ENCODE data around the gene BEND7. TPM values are rescaled to one million over a fixed set of nuclear protein-coding genes. Genes with fewer than 3 reads are reported as not detected.

Gene BEND7
- polyA plus RNA-seq, 1 donor from 2014 or later = not detected

DNA sequence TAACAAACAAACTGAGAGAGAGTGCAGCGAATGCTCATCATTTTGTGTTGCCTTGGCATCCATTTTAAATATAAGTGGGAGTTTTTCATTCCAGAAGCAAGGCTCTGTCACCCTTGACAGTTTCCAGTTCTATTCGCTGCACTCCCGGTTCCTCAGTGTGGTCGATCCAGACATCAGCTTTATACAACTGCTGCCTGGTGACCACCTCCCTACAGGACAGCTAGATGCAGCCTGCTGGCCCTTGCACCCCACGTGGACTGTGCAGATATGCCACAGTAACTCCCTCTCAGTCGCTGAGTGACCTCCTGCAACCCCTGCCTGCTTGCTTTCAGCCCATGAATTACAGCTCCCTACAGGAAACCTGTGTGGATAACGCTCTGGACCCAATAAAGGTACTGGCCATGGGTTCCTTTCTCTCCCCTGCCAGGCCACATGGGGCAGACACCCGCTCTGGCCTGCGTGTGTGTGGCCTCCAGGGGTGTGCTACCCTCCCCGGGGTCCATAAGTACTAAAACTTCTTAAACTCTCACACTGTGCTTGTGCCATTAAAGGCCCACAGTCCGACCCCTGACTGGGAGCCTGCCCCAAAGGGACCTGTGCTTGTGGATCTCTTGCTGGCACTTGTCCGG, 23.6 kb downstream of the BEND7 start:
- no peaks in the 10 kb centered on the region for H3K9me3 Mint-ChIP-seq
- peaks cover 9% of the 10 kb centered on the region for H3K27me3 Mint-ChIP-seq
- H3K4me1 Mint-ChIP-seq = no peaks in the 10 kb centered on the region
- H3K36me3 Mint-ChIP-seq = peaks cover 4% of the 10 kb centered on the region
- H3K4me3 Mint-ChIP-seq = no peak overlapping the region
- no peak overlapping the region for H3K27ac Mint-ChIP-seq

DNA sequence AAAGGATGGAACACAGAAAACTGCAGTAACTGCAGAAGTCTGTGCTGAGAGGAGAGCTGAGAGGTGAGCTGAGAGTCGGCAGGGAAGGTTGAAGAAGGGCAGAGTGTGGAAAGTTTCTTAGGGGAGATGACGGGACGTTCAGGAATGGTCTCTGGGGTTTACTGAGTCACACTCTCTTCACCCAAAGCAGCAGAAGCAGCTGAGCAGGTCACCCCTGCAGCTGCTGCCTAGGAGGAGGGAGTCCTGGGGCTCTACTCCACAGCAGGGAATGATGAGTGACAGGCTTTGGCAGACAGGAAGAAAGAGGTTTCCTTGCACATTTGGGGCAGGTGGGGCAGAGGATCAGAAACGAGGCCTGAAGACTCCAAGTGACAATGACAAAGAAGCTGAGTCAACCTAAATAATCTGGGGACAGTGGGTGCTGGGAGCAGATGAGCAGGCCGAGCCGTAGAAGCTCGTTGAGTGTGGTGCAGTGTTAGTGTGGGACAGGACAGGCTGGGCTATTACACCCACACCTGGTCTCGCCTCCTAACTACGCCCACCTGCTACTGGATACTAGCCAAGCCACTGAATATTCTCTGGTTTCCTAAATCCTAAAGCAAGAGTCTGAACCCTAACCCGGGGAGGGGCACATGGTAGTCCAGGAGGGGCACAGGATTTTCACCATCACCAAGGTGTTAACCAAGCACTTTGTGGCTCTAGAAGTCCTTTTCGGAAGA, 24.9 kb downstream of the BEND7 start:
- Mint-ChIP-seq H3K4me1 (no peaks in the 10 kb centered on the region), H3K27me3 (peaks cover 7% of the 10 kb centered on the region), H3K9me3 (no peaks in the 10 kb centered on the region), H3K27ac (no peak overlapping the region), H3K4me3 (no peak overlapping the region), H3K36me3 (peaks cover 4% of the 10 kb centered on the region)

DNA sequence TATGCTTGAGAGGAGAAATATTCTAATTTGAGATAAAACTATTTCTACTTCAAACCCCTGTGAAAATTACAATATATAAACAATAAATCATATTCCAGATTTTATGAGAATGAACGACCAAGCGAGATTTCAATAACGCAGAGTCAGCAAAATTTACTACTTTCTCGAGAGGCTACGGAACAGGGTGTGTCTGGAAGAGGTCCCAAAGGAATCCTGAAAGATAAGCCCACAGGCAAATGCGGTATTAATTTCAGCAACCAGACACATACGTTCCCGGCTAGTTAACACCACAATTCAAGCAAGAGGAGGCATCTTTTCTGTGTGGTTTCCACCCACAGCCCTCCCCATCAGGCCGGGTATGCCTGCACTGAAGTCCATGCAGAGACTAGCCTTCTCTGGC, 26.4 kb downstream of the BEND7 start:
- peaks cover 4% of the 10 kb centered on the region for H3K36me3 Mint-ChIP-seq
- H3K4me3 Mint-ChIP-seq = no peak overlapping the region
- no peaks in the 10 kb centered on the region for H3K9me3 Mint-ChIP-seq
- no peak overlapping the region for H3K27ac Mint-ChIP-seq
- H3K27me3 Mint-ChIP-seq = peaks cover 7% of the 10 kb centered on the region
- no peaks in the 10 kb centered on the region for H3K4me1 Mint-ChIP-seq

DNA sequence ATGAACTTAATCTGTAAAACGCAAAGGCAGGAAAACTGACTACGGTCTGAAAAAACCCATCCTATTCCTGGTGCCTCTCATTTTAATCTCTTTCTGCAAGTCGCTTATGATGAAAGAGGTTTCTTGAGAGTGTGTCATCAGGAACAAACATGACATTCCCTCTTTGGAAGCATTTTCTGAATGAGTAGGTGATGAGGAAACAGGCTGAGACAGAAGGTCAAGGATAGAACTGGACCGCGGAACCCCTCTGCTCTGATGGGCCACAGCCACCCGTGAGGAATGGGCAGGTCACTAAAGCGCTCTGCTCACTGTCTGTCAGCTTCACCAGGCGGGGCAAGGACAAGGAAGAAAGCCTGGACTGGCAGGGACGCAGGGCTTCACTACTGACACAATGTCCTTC, 28.6 kb downstream of the BEND7 start:
- H3K4me1 Mint-ChIP-seq = no peaks in the 10 kb centered on the region
- peak overlapping the region in 1 of 4 donors; percentile 58 for H3K4me3 Mint-ChIP-seq
- H3K9me3 Mint-ChIP-seq = no peaks in the 10 kb centered on the region
- peaks cover 3% of the 10 kb centered on the region for H3K27me3 Mint-ChIP-seq
- no peak overlapping the region for H3K27ac Mint-ChIP-seq
- H3K36me3 Mint-ChIP-seq = peaks cover 4% of the 10 kb centered on the region

DNA sequence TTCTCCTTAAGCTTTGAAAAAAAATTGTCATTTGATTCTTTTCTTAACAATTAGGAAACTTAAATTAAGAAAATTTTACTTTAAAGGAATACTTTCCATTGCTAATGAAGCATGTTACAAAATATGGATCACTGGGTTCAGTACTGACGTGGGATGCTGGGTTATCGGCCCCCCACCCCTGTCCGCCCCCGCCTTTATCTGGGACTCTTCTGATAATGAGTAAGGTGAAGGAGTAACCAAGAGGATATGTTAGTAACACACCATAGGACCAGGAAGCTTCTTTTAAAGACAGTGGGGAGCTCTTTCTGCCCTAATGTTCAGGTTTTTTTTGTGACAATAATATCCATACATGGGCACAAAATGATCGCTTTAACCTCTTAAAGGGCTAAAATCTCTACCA, 29.7 kb downstream of the BEND7 start:
- Mint-ChIP-seq H3K4me3 (no peak overlapping the region), H3K9me3 (no peaks in the 10 kb centered on the region), H3K27ac (no peak overlapping the region), H3K36me3 (peaks cover 4% of the 10 kb centered on the region), H3K4me1 (no peaks in the 10 kb centered on the region), H3K27me3 (peaks cover 3% of the 10 kb centered on the region)

DNA sequence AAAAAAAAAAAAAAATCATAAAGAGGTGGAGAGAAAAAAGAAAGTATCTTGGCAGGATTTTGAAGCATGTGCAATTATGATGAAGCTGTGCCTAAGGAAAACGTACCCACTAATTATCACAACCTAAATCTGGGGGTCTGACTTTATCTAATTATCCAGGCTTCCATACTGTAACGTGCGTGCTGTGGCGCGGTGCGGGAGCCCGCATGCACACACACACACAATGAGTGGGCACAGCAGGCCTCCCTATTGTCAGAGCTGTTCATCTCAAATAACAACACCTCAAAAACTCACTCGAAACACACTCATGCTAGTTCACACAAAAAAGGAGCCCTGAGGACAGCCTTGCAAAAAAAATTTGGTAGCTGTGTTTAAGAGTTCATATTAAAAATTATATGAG, 31.9 kb downstream of the BEND7 start:
- no peaks in the 10 kb centered on the region for H3K4me1 Mint-ChIP-seq
- H3K4me3 Mint-ChIP-seq = no peak overlapping the region
- no peaks in the 10 kb centered on the region for H3K9me3 Mint-ChIP-seq
- peaks cover 4% of the 10 kb centered on the region for H3K36me3 Mint-ChIP-seq
- no peak overlapping the region for H3K27ac Mint-ChIP-seq
- peaks cover 3% of the 10 kb centered on the region for H3K27me3 Mint-ChIP-seq

DNA sequence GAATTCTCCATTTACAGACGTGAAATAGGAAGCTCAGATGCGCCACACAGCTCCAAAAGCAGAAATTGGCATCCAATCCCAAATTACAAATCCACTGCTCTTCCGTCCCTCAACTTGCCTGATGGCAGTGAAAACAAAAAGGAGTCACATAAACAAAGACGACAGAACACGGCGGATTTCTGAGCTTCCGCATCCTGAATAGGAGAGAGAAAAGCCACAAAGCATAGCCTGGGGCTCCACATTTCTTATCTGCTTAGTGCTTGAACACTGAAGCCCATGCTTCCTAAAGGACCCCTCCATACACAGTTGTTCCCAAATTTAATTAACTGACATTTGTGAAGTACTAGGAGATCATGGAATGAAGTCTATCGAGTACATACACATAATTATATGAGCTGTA, 32.6 kb downstream of the BEND7 start:
- no peaks in the 10 kb centered on the region for H3K9me3 Mint-ChIP-seq
- peak overlapping the region in 1 of 3 donors; percentile 43 for H3K27ac Mint-ChIP-seq
- no peak overlapping the region for H3K4me3 Mint-ChIP-seq
- H3K36me3 Mint-ChIP-seq = peaks cover 4% of the 10 kb centered on the region
- peaks cover 3% of the 10 kb centered on the region for H3K27me3 Mint-ChIP-seq
- H3K4me1 Mint-ChIP-seq = no peaks in the 10 kb centered on the region

DNA sequence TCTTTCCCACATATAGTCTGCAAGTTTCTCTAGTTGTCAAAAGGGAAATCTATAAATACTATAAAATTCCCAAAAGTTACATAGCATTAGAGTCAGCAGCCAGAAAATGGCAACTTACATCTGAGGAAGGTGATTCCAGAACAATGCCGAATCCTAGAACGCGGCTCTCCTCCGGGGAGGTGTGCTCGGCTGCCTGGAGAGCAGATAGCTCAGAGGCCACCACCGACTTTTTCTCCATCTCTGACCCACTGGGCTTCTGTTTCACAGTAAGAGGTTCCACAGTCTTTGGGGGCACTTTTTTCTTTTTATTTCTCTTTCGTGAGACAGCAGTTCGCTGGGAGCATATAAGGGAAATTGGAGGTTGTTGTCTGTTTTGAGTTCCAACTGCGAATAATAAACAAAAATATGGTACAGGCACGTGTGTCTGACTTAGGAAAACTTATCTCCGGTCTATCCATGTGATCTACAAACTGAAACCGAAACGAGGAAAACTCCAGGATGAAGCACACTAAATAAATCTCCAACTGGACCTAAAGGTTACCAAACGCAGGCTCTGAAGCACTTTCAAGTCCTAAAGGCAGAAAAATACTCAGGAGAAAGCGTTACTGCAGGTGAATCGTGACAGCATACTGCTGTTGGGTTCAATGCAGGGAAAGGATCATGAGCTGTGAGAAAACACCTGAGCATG, 36.2 kb downstream of the BEND7 start:
- no peaks in the 10 kb centered on the region for H3K4me1 Mint-ChIP-seq
- H3K27me3 Mint-ChIP-seq = peaks cover 5% of the 10 kb centered on the region

DNA sequence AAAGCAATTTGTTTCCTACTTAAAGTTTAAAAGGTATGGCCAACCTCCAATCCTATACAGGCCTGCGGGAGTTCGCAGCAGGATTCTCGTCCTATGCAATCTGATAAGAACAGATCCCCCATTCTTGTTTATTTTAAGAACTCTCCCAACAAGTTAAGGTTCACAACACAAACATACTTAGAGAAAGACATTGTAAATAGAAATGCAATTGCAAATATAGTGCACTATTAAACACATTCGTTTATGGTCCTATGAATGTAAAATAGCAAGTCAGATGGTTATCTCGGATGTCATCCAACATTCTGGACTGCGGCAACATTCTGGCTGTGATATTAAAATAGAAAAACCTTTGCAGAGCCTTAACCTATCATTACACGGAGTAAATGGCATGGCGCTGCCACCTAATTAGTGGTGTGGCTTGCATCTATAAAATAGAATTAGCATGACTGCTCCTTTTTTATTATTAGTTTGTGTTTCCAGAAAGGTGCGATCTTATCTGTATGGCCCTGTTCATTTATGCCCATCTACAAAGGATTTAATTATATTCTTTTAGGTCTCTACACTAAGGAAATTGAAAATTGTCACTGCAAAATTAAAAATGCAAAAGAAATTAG, 37.0 kb downstream of the BEND7 start:
- Mint-ChIP-seq H3K4me3 (no peak overlapping the region), H3K27ac (no peak overlapping the region), H3K4me1 (no peaks in the 10 kb centered on the region), H3K27me3 (peaks cover 5% of the 10 kb centered on the region), H3K9me3 (no peaks in the 10 kb centered on the region), H3K36me3 (no peaks in the 10 kb centered on the region)

More for the DNA sequence above, 36.2 kb downstream of the BEND7 start:
- H3K27ac Mint-ChIP-seq = no peak overlapping the region
- H3K36me3 Mint-ChIP-seq = no peaks in the 10 kb centered on the region
- no peak overlapping the region for H3K4me3 Mint-ChIP-seq
- no peaks in the 10 kb centered on the region for H3K9me3 Mint-ChIP-seq

DNA sequence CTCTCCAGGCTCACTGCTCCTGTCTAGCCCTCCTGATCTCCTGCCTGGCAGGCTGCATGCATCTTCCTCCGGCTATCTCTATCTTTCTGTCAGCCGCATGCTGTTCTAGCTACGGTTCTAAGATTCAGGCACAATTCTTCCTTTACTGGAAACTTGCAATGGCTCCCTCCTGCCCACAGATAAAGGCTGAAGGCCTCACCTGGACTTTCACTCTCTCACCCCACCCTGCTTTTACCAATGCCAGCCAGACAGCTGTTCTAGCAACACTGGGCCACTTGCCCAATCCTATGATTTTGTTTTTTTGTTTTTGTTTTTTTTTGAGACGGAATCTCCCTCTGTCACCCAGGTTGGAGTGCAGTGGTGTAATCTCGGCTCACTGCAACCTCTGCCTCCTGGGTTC, 38.3 kb downstream of the BEND7 start:
- H3K9me3 Mint-ChIP-seq = no peaks in the 10 kb centered on the region
- no peak overlapping the region for H3K4me3 Mint-ChIP-seq
- H3K4me1 Mint-ChIP-seq = no peaks in the 10 kb centered on the region
- no peak overlapping the region for H3K27ac Mint-ChIP-seq
- no peaks in the 10 kb centered on the region for H3K36me3 Mint-ChIP-seq
- peaks cover 2% of the 10 kb centered on the region for H3K27me3 Mint-ChIP-seq

DNA sequence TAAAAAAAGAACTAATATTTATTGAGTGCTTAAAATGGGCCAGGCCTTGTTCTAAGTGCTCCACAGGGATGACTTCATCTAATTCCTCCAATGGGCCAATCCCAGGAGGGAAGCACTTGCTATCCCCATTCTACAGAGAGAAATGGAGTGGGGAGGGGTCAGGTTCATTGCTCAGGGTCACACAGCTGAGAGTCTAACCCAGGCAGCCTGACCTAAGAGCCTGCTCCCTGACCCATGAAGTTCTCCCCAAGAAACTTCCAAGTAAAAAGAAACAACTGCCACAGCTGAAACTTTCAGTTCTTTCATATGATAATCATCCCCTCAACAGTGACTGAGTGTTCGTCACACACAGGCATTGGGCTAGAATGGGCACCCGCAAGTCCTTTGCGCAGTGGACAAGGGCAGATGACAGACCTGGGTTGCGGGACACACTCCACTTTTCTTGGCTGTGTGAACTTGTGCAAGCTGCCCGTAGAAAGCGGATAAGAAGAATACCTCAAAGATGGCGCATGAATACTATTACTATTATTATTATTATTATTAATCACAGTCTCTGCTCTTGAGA, 39.7 kb downstream of the BEND7 start:
- Mint-ChIP-seq H3K27ac (no peak overlapping the region), H3K36me3 (no peaks in the 10 kb centered on the region), H3K9me3 (no peaks in the 10 kb centered on the region), H3K4me3 (no peak overlapping the region), H3K4me1 (peaks cover 4 to 5% (median 4%) of the 10 kb centered on the region in 3 donors), H3K27me3 (peaks cover 2% of the 10 kb centered on the region)

DNA sequence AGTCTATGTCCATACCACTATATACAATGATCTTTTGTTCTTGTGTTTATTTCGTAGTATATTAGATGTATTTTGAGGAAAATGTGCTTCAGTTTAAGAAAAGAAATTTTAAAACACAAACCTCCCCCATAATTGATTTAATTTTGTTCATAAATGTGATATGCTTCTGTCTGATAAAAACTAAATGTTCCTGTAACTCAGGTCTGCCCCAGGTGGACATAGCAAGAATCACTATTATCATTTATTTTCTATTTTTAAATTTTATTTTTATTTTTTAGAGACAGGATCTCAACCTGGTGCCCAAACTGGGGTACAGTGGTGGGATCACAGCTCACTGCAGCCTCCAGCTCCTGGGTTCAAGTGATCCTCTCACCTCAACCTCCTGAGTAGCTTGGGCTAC, 43.2 kb downstream of the BEND7 start:
- Mint-ChIP-seq H3K27me3 (peaks cover 7% of the 10 kb centered on the region), H3K9me3 (no peaks in the 10 kb centered on the region), H3K4me1 (peaks cover 16 to 21% (median 19%) of the 10 kb centered on the region in 3 donors), H3K27ac (no peak overlapping the region), H3K4me3 (no peak overlapping the region), H3K36me3 (no peaks in the 10 kb centered on the region)

DNA sequence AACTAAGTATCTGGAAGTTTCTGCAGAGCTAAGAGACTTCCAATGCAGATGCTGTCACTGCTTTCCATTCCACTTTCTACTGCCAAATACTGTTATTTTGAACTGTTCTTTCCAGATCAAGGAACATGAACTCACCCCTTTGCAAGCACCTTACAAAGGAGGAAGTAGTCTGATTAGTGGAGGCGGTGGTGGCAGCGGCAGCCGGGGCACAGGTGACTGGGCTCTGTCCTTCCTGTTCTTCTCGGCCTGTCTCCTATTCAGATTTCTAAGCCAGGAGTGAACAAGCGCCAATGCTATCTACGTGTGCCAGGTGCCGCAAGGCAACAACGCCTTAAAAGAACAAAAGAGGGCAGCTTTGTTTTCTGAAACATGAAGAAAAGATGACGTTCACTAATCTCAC, 44.9 kb downstream of the BEND7 start:
- Mint-ChIP-seq H3K4me1 (peaks cover 16 to 21% (median 19%) of the 10 kb centered on the region in 3 donors), H3K4me3 (peak overlapping the region in 1 of 4 donors; percentile 80), H3K9me3 (no peaks in the 10 kb centered on the region), H3K27me3 (peaks cover 5% of the 10 kb centered on the region), H3K36me3 (no peaks in the 10 kb centered on the region), H3K27ac (peak overlapping the region in 2 of 3 donors; percentile 35 to 60)

DNA sequence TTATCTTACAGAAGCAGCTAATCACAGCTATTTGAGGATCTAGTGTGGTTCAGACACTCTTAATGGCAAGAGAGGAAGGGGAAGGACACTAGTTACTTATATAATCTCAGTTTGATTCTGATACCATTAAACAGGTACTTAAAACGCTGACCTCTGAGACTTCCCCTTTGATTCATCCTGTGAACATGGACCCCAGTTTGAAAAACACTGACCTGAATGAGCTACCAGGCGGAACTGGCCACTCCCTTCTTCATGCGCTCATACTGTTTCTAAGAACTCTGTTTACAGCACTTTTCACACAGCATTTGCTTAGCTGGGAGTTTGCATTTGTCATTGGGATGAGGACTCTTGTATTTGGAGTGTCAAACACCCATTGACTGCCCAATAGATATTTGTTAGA, 45.7 kb downstream of the BEND7 start:
- Mint-ChIP-seq H3K27ac (peak overlapping the region in 1 of 3 donors; percentile 80), H3K9me3 (no peaks in the 10 kb centered on the region), H3K4me3 (peak overlapping the region in 2 of 4 donors; percentile 24 to 80), H3K27me3 (peaks cover 5% of the 10 kb centered on the region), H3K4me1 (peaks cover 16 to 21% (median 19%) of the 10 kb centered on the region in 3 donors), H3K36me3 (no peaks in the 10 kb centered on the region)

DNA sequence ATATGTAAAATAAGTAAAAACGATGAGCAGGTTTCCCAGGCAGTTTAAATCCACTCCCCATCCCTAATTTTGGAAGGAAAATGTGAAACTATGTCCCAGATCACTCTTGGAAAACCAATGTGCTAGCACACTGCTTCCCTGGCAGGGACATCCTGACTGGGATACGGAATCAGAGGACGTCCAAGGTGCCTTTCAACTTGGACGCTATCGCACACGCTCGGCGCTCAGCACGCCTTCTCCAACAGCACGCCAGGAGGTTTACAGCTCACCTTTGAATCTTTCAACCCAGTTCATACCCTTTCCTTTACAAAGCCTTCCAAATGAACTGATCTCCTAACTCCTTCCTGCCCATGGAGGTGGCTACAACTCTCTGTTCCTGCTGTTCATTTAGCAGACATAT, 47.1 kb downstream of the BEND7 start:
- Mint-ChIP-seq H3K4me1 (peaks cover 16 to 21% (median 19%) of the 10 kb centered on the region in 3 donors), H3K36me3 (peaks cover 2% of the 10 kb centered on the region), H3K27ac (peak overlapping the region in 1 of 3 donors; percentile 93), H3K27me3 (peaks cover 6% of the 10 kb centered on the region), H3K4me3 (no peak overlapping the region), H3K9me3 (no peaks in the 10 kb centered on the region)
